ENCODE results near the gene PLA2G4A.

- TF ChIP-seq JUNB (IDR thresholded peaks at IDR 0.05; ENCODE audit: unreplicated experiment): no peak
- TF ChIP-seq EZH2 (IDR thresholded peaks at IDR 0.05; ENCODE audit: low read depth, unreplicated experiment): no peak
- TF ChIP-seq, protein P1, sequence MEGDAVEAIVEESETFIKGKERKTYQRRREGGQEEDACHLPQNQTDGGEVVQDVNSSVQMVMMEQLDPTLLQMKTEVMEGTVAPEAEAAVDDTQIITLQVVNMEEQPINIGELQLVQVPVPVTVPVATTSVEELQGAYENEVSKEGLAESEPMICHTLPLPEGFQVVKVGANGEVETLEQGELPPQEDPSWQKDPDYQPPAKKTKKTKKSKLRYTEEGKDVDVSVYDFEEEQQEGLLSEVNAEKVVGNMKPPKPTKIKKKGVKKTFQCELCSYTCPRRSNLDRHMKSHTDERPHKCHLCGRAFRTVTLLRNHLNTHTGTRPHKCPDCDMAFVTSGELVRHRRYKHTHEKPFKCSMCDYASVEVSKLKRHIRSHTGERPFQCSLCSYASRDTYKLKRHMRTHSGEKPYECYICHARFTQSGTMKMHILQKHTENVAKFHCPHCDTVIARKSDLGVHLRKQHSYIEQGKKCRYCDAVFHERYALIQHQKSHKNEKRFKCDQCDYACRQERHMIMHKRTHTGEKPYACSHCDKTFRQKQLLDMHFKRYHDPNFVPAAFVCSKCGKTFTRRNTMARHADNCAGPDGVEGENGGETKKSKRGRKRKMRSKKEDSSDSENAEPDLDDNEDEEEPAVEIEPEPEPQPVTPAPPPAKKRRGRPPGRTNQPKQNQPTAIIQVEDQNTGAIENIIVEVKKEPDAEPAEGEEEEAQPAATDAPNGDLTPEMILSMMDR (conservative IDR thresholded peaks at IDR 0.05; ENCODE audit: low read depth in 2 of 2): no peak
- TF ChIP-seq EZH2phosphoT487 (IDR thresholded peaks at IDR 0.05; ENCODE audit: unreplicated experiment): no peak
- TF ChIP-seq POLR2AphosphoS5 (IDR thresholded peaks at IDR 0.05; ENCODE audit: low read depth): no peak
- TF ChIP-seq CREB1 (CRISPR knock-in tag; IDR thresholded peaks at IDR 0.05; ENCODE audit: low read depth): no peak
- TF ChIP-seq STAT1 (IDR thresholded peaks at IDR 0.05; ENCODE audit: unreplicated experiment): no peak
- no peak for TF ChIP-seq REST (IDR thresholded peaks at IDR 0.05; ENCODE audit: unreplicated experiment)
- no peak for TF ChIP-seq NANOG (IDR thresholded peaks at IDR 0.05; ENCODE audit: borderline replicate concordance)
- no peak for TF ChIP-seq ZNF331 (CRISPR knock-in tag; IDR thresholded peaks at IDR 0.05; ENCODE audit: low read depth)
- TF ChIP-seq ZNF114 (CRISPR knock-in tag; IDR thresholded peaks at IDR 0.05): no peak
These were observed 146.0 kb downstream of the PLA2G4A start for GRCh38 chr1:186974774-186975181.
